ENCODE data around the gene SCUBE1. TPM values are rescaled to one million over a fixed set of nuclear protein-coding genes. Genes with fewer than 3 reads are reported as not detected.

SCUBE1 gene
- total RNA-seq: 1 to 10 TPM in 3 of 4 donors, under 1 TPM in 1; 0.38 to 4.0 (median 2.1) TPM

GRCh38 chr22:43343262-43343669, at the start of gene SCUBE1:
TSS of gene SCUBE1 (minus strand) at chr22:43343372. CDS start at chr22:43343261, 111 bp downstream.
- Histone ChIP-seq H3K36me3 (no peaks in the 10 kb centered on the region), H3K4me3 (peak within 1 kb of the TSS; percentile 10 to 67 (median 39)), H3K27ac (peak within 1 kb of the TSS in 2 of 4 donors; percentile 49 to 57), H3K9me3 (no peaks in the 10 kb centered on the region), H3K4me1 (peaks cover 4 to 33% (median 15%) of the 10 kb centered on the region in 3 donors), H3K27me3 (peaks cover 0 to 98% (median 16%) of the 10 kb centered on the region in 4 donors)
- no peak for DNase-seq
- intact Hi-C loops (cut with DNase I): loop anchor here (5.0 to 10.0 kb wide), 2 partner anchors 56 to 108 kb away; no protein-coding TSS in a partner anchor
- TF ChIP-seq POLR2A (IDR thresholded peaks at IDR 0.05) (no peak), CTCF (IDR thresholded peaks at IDR 0.05) (no peak)
- WGBS, 2 donors: no CpG with 5 or more reads among the region's 56 CpGs

- Histone ChIP-seq H3K27me3 (peaks cover 0 to 57% (median 0%) of the 10 kb centered on the region in 4 donors), H3K4me3 (no peak overlapping the region), H3K4me1 (peaks cover 0 to 6% (median 0%) of the 10 kb centered on the region in 3 donors), H3K27ac (no peak overlapping the region), H3K36me3 (no peaks in the 10 kb centered on the region), H3K9me3 (no peaks in the 10 kb centered on the region)
- WGBS, 2 donors: 85 to 86% methylated on average over 7 to 9 of the region's 9 CpGs
- intact Hi-C loops (cut with DNase I): no loop called here
- TF ChIP-seq POLR2A (IDR thresholded peaks at IDR 0.05) (no peak), CTCF (IDR thresholded peaks at IDR 0.05) (no peak)
- DNase-seq: no peak
Measured at GRCh38 chr22:43392385-43392989, 49.3 kb upstream of the SCUBE1 start.

GRCh38 chr22:43391306-43391705, 48.1 kb upstream of the SCUBE1 start:
- Histone ChIP-seq H3K4me1 (peaks cover 0 to 6% (median 0%) of the 10 kb centered on the region in 3 donors), H3K27ac (no peak overlapping the region), H3K27me3 (peaks cover 0 to 57% (median 0%) of the 10 kb centered on the region in 4 donors), H3K4me3 (no peak overlapping the region), H3K36me3 (no peaks in the 10 kb centered on the region), H3K9me3 (no peaks in the 10 kb centered on the region)
- WGBS, 2 donors: 58 to 67% methylated on average over 3 of the region's 3 CpGs
- DNase-seq: no peak
- intact Hi-C loops (cut with DNase I): no loop called here
- no peak for TF ChIP-seq CTCF (IDR thresholded peaks at IDR 0.05)
- TF ChIP-seq POLR2A (IDR thresholded peaks at IDR 0.05): no peak

GRCh38 chr22:43390872-43391271, 47.7 kb upstream of the SCUBE1 start:
- DNase-seq: no peak
- peaks cover 0 to 8% (median 0%) of the 10 kb centered on the region in 3 donors for H3K4me1 ChIP-seq
- H3K9me3 ChIP-seq: no peaks in the 10 kb centered on the region
- H3K36me3 ChIP-seq: no peaks in the 10 kb centered on the region
- no peak overlapping the region for H3K4me3 ChIP-seq
- 80 to 100% methylated on average over 1 of the region's 4 CpGs for WGBS, 2 donors
- intact Hi-C loops (cut with DNase I): no loop called here
- no peak overlapping the region for H3K27ac ChIP-seq
- peaks cover 0 to 56% (median 0%) of the 10 kb centered on the region in 4 donors for H3K27me3 ChIP-seq
- TF ChIP-seq CTCF (IDR thresholded peaks at IDR 0.05) (no peak), POLR2A (IDR thresholded peaks at IDR 0.05) (no peak)

- H3K9me3 ChIP-seq: no peaks in the 10 kb centered on the region
- H3K4me3 ChIP-seq: no peak overlapping the region
- TF ChIP-seq POLR2A (IDR thresholded peaks at IDR 0.05) (no peak), CTCF (IDR thresholded peaks at IDR 0.05) (no peak)
- DNase-seq: no peak
- intact Hi-C loops (cut with DNase I): no loop called here
- no peaks in the 10 kb centered on the region for H3K36me3 ChIP-seq
- no peak overlapping the region for H3K27ac ChIP-seq
- peaks cover 0 to 13% (median 0%) of the 10 kb centered on the region in 3 donors for H3K4me1 ChIP-seq
- peaks cover 0 to 57% (median 0%) of the 10 kb centered on the region in 4 donors for H3K27me3 ChIP-seq
- WGBS, 2 donors: 79 to 94% methylated on average over 3 of the region's 3 CpGs
Measured at GRCh38 chr22:43390166-43390565, 47.0 kb upstream of the SCUBE1 start.

Measured in esophagus squamous epithelium (tissue), 5 donors.